HG03175 (cell line): ENCODE measurements around the gene SH2D3A.
"Not testable (repeated sequence)": the region's sequence is repeated elsewhere in the genome, so short reads cannot be mapped to it uniquely, and the experiment has no call there.

Experiments
- ATAC-seq: cut with Tn5 transposase; IDR thresholded peaks from one replicate; pipeline ENCODE4 v1.9.1; 2021; ENCODE audit warnings: mild to moderate bottlenecking, moderate library complexity; ENCODE audit not compliant: unreplicated experiment

SH2D3A gene

GRCh38 chr19:6790194-6791128, 23.2 kb upstream of the SH2D3A start:
- ATAC-seq: no peak

DNA sequence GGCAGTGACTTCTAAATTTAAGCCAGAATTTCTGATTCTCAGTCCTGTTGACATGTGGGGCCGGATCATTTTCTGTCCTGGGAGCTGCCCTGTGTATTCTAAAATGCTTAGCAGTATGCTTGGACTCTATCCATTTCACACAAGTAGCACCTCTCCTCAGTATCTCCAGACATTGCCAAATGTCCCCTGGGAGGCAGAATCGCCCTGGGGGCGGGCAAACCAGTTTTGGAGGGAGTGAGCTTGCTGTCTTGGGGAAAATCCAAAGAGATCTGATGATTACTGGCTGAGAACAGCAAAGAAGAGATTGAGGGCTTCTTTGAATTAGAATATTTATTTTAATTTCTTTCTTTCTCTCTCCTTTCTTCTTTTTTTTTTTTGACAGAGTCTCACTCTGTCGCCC, 21.7 kb upstream of the SH2D3A start:
- no peak for ATAC-seq

DNA sequence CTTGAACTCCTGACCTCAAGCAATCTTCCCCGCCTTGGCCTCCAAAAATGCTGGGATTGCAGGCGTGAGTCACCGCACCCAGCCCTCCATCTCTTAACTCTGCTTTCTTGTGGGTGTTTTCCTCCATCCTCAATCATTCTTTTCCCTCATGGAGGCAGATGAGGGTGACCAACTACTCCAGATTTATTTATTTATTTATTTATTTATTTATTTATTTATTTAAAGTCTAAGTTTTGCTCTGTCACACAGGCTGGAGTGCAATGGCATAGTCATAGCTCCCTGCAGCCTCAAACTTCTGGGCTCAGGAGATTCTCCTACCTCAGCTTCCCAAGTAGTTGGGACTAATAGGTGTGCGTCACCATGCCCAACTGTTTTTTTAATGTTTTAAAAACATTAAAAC, 20.2 kb upstream of the SH2D3A start:
- ATAC-seq: no peak

DNA sequence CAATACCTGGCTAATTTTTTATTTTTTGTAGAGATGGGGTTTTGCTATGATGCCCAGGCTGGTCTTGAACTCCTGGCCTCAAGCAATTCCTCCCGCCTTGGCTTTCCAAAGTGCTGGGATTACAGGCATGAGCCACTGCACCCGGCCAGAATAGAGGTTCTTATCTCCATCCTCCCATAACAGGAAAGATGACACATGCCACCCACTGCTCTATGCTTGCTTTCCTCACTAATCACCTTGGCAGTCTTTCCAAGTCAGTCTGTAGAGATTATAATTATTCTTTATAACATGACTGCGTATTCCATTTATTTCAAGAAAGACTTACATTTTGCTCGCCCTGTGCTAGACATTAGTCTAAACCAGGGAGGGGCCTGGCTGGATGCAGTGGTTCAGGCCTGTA, 12.0 kb upstream of the SH2D3A start:
- no peak for ATAC-seq

DNA sequence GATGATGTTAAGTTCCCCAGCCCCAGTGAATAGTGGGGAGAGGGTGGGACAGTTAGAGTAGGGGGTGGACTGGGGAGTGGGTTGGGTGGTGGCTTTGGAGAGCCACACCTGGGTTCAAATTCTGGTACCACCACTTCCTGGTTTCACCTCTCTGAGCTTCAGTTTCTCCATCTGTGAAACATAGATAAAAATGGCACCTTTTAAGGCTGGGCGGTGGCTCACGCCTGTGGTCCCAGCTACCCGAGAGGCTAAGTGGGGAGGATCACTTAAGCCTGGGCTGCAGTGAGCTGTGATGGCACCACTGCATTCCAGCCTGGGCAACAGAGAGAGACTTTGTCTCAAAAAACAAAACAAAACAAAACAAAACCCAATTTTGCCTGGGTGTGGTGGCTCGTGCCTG, 11.2 kb upstream of the SH2D3A start:
- ATAC-seq: no peak

DNA sequence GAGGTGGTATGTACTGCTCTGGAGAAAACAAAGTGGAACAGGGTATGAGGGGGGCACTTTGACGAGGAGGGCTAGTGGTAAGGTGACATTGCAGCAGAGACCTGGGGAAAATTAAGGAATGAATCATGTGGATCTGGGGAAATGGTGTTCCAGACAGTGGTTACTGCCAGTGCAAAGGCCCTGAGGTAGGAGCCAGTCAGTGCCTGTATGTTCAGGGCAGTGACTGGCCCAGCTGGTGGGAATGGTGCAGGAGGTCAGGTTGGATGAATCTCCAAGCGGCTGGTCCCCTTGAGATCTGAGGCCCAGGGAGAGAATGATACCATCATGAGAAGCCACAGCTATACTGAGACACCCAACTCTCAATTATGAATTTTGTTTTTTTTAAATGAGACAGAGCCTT, 10.2 kb upstream of the SH2D3A start:
- ATAC-seq: no peak

DNA sequence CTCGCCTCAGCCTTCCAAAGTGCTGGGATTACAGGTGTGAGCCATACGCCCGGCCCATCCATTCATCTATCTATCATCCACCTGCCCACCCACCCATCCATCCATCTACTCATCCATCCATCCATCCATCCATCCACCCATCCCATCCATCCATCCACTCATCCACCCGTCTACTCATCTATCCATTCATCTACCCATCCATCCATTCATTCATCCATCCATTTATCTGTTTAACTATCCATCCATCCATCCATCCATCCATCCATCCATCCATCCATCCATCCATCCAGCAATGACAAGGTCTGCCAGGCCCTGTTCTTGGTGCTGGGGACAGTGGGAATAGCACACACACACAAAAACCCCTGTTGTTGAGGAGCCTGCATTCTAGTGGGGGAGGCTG, 9.8 kb upstream of the SH2D3A start:
- ATAC-seq: no peak

DNA sequence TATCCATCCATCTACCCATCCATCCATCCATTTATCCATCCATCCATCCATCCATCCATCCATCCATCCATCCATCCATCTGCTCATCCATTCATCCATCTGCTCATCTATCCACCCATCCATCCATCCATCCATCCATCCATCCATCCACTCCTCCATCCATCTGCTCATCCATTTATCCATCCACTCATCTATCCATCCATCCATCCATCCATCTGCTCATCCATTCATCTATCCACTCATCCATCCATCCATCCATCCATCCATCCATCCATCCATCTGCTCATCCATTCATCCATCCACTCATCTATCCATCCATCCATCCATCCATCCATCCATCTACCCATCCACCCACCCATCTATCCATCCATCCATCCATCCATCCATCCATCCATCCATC, 8.8 kb upstream of the SH2D3A start:
- not testable (repeated sequence) for ATAC-seq

GRCh38 chr19:6774821-6775707, 7.8 kb upstream of the SH2D3A start:
- ATAC-seq: no peak

DNA sequence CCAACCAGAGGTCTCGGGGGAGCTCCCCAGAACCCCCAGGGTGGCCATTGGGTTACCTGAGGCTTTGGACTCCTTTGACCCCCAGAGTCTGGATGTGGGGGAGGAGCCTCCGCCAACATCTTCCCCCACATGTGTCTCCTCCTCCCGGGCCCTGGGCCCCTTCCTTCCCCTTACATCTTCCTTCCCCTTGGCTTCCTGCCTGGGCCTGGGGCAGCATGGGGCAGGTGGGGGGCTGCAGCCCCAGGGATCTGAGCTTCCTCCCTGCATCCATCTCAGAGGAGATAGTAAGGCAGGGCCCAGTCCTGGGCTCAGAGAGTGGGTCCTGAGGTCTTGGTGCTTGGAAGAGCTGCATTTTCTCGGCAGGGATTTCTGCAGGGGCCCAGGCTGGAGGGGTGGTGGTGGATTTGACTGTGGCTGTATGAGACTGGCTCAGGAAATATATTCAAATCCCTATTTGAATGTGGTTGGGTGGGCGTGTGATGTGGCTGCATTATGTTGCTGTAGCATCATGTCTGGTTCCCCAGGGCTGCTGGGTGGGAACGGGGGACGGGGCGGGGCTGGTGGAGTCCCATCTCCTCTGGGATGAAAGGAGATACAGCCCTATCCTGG, 6.2 kb upstream of the SH2D3A start:
- ATAC-seq: peak; percentile 33

- ATAC-seq: peak; percentile 7
Measured at GRCh38 chr19:6772866-6773322, 5.7 kb upstream of the SH2D3A start.

DNA sequence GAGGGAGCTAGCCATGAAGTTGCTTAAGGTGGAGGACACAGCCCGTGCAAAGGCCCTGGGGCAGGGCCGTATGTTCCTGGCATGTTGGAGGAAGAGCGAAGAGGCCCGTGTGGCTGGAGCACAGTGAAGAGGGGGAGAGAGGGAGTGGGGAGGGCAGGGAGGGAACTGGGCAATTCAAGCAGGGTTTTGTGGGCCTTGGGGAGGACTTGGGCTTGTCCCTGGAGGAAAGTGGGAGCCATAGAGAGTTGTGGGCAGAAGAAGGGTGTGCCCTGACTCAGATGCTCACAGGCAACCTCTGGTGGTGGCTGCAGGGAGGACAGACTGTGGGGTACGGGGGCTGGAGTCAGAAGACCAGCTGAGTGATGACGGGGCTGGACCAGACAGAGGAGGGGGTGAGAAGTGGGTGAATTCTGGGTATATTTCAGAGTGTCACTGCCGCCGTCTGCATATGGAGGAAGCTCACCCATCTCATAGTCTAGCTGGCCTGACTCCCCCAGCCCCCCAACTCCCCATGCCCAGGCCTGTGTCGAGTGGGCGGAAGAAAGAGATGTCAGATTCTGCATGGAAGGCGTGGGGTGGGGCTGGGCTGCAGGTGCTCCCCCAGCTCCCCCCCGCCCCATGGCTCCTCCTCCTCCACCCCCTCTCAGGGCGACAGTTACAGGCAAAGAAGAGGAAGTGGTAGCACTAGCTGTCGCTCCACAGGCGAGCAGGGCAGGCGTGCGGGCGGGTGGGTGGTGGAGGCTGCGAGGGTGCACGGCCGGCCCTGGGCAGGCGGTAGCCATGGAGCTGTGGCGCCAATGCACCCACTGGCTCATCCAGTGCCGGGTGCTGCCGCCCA, 5.0 kb upstream of the SH2D3A start, which contains the start of gene VAV1:
VAV1 (plus strand) TSS at position 681 of the 838 bp plus-strand sequence; CDS start at position 781, 100 bp downstream.
- ATAC-seq: peak; percentile 53

- ATAC-seq: not testable (repeated sequence)
Measured at GRCh38 chr19:6771648-6772027, 4.4 kb upstream of the SH2D3A start.

GRCh38 chr19:6769006-6769619, 1.9 kb upstream of the SH2D3A start:
- no peak for ATAC-seq

- no peak for ATAC-seq
Measured at GRCh38 chr19:6768236-6768785, 1.1 kb upstream of the SH2D3A start.

- ATAC-seq: peak; percentile 28
Measured at GRCh38 chr19:6767081-6767356, 216 bp downstream of the SH2D3A start.

DNA sequence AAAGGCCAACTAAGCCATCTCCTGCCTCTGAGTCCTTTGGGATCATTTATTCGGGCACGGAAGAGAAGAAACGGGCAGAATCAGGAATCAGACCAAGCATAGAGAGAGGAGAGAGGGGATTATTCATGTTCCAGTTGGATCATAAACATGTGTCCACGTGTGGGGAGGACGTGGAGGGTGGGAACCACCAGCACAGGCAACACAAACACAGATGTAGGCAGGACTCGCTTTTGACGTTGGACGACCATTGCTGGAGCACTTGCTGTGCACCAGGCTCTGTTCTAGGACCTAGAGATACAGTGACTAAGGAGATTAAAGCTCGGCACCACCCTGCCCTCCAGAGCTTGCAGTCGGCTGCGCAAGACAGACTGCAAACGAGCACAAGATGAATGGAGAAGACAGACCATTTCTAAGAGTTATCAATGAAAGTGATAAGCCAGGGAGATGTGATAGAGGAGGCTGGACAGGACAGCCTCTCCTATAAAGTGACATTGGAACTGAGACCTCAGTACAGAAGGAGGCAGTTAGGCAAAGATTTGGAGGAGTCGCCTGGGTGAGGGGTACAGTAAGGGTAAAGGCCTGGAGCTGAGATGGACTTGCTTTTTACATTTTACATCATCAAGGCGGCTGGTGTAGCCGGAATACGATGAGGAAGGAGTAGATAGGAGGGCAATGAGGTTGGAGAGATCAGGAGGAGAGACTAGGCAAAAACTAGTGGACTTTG, 716 bp downstream of the SH2D3A start:
- ATAC-seq: no peak

DNA sequence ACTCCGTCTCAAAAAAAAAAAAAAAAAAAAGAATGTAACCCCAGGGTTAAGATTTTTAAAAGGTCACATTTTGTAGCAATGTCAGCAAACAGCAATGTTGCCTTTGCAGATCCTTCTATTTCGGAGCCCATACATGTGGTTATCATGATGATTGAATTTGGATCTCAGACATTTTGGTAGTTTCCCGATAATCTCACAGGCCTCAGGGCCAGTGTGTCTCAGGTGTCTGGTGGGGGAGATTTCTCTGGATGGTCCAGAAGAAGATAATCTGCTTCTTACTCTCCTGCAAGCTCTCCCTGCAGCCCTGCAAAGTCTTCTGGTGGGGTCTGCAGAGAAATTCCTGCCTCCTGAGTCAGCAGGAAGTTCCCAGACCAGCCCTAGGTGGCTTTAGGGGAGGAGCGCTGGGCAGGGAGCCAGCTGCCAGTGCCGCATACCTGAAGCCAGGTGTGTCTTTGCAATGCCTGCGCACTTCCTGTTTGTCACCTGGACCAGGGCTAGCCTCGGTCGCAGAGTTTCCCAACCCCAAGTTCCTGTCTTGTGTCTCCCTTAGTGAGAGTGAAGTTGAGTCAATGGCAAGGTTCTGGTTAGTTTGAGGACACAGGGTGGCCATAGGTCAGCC, 1.4 kb downstream of the SH2D3A start:
- ATAC-seq: no peak
